ENCODE results near the gene PIGX.
"Not testable (repeated sequence)": the region's sequence is repeated elsewhere in the genome, so short reads cannot be mapped to it uniquely, and the experiment has no call there.

Gene PIGX

DNA sequence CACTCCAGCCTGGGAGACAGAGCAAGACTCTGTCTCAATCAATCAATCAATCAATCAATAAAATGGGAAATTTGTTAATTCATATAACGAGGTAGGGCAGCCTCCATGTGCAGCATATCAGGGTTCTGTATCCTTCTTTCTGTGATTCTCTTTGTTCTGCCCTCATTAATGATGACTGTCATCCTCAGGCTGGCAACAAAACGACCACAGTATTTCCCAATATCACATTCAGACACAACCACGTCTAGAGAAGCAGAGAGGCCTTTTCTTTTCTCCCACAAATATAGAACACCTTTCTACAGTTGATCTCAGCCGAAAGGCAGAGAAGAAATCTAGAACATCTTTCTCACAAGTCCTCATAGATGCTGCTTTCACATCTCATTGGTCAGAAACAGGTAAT is 11.4 kb upstream of the PIGX start:
- TF ChIP-seq, protein P1, sequence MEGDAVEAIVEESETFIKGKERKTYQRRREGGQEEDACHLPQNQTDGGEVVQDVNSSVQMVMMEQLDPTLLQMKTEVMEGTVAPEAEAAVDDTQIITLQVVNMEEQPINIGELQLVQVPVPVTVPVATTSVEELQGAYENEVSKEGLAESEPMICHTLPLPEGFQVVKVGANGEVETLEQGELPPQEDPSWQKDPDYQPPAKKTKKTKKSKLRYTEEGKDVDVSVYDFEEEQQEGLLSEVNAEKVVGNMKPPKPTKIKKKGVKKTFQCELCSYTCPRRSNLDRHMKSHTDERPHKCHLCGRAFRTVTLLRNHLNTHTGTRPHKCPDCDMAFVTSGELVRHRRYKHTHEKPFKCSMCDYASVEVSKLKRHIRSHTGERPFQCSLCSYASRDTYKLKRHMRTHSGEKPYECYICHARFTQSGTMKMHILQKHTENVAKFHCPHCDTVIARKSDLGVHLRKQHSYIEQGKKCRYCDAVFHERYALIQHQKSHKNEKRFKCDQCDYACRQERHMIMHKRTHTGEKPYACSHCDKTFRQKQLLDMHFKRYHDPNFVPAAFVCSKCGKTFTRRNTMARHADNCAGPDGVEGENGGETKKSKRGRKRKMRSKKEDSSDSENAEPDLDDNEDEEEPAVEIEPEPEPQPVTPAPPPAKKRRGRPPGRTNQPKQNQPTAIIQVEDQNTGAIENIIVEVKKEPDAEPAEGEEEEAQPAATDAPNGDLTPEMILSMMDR (IDR thresholded peaks at IDR 0.05; ENCODE audit: insufficient read depth, low read depth, low read length, missing control alignments) = no peak
- H3K4me3 ChIP-seq (ENCODE audit: low read depth, low read length) = no peak overlapping the region
- no peak for DNase-seq (ENCODE audit: low read depth)

DNA sequence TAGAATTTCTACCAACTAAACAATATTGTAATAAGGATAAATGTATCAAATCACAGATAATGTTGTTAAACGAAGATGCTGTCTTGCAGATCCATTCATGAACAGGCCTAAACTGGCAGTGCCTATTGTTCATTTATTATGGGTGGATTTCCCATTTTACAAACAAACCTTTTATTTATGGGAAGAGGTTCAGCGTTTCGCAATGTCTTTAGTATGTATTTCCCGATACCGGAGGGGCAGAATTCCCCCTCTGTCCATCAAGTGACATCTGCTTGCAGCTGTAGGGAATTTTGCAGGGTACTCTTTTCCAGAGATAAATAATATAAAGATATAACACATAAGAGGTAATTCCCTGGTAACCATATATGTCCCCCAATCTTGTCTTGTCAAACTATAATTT is 5.8 kb upstream of the PIGX start:
- TF ChIP-seq, protein P1 (IDR thresholded peaks at IDR 0.05; ENCODE audit: insufficient read depth, low read depth, low read length, missing control alignments) = no peak
- H3K4me3 ChIP-seq (ENCODE audit: low read depth, low read length) = no peak overlapping the region
- DNase-seq (ENCODE audit: low read depth) = no peak

DNA sequence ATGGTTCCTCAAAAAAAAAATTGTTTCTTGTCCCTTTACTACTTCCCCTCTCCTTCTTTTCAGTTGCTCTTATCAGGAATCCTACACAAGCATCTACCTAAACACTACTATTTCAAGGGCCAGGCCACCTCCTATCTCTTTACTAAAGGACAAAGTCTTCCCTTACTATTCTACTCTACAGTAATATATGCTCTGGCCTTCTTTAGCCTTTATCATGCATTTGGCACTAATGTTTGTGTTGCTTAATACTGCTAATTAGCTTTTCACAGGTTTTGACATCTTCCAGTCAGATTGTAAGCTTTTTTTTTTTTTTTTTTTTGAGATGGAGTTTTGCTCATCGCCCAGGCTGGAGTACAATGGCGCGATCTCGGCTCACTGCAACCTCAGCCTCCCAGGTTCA is 5.4 kb upstream of the PIGX start:
- H3K4me3 ChIP-seq (ENCODE audit: low read depth, low read length) = no peak overlapping the region
- TF ChIP-seq, protein P1 (IDR thresholded peaks at IDR 0.05; ENCODE audit: insufficient read depth, low read depth, low read length, missing control alignments) = no peak
- DNase-seq (ENCODE audit: low read depth) = no peak

DNA sequence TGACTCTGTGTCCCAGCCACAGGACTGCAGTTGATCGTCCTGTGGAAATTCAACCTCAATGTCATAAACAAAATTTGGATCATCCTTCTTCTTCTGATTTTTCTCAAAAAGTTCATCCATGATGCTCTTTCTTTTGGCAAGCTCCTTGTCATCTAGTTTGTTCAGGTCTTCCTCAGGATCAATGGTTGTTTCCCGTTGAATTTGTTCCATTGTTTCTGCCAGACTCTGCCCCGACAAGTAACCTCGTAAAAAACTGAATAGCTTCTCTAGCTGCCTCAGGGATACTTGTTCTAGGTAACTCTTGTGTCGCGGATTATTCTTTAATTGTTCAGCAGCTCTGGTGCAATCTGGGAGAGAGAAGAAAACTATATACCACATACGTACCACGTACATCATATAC is 4.6 kb upstream of the PIGX start:
- TF ChIP-seq, protein P1 (IDR thresholded peaks at IDR 0.05; ENCODE audit: insufficient read depth, low read depth, low read length, missing control alignments) = no peak
- no peak overlapping the region for H3K4me3 ChIP-seq (ENCODE audit: low read depth, low read length)
- DNase-seq (ENCODE audit: low read depth) = no peak

DNA sequence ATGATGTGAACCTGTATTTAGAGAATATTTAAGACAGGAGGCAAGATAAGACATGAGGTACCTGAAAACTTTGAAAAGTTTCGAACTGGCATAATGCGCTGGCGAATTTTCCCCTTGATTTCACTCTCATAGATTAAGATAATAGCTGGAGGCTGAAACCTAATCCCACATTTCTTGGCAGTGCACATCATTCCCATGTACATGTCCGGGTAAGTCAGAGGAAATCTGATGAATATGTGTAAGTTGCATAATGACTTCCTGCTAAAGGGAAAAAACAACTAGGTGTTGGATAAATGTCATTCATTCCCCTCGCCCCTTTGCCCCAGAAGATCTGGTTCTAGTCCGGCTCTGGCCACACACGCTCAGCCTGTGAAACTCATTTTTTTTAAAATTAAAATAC is 3.7 kb upstream of the PIGX start:
- no peak overlapping the region for H3K4me3 ChIP-seq (ENCODE audit: low read depth, low read length)
- TF ChIP-seq, protein P1 (IDR thresholded peaks at IDR 0.05; ENCODE audit: insufficient read depth, low read depth, low read length, missing control alignments) = no peak
- DNase-seq (ENCODE audit: low read depth) = no peak

DNA sequence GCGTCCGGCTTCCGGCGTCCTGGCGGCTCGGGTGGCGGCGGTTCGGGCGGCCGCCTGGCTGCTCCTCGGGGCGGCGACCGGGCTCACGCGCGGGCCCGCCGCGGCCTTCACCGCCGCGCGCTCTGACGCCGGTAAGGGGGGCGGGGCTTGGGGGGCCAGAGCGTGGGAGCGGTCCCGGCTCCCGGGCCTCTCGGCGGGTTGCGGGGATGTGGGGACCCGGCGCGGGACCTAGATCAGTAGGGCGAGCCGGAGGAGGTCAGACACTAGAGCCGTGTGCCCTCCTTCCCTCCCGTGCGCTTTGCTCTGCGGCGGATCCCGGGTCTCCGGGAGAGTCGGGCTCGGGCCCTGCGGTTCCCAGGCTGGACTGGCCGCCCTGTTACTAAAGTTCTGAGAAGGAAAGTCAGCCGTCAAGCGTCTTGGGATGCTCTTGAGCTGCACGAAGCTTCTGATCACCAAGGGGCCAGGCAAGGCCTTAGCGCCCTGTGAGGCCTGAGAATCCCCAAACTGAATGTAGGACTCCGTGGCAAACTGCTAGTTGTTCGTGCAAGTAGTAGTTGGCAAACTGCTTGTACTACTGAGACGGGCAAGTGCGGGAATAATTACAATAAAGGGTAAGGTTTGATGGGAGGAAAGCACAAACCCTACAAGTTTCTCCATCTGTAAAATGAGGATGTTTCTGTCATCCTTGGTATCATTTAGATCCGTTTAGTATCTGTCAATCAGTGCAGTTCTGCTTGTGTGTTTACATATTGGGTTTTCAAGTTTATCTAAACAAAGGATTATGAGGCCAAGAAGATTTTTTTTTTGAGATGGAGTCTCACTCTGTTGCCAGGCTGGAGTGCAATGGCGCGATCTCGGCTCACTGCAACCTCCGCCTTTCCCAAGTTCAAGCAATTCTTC is 587 bp downstream of the PIGX start:
- DNase-seq (ENCODE audit: low read depth) = peak; percentile 55
- H3K4me3 ChIP-seq (ENCODE audit: low read depth, low read length) = peak overlapping the region; percentile 84
- TF ChIP-seq, protein P1 (IDR thresholded peaks at IDR 0.05; ENCODE audit: insufficient read depth, low read depth, low read length, missing control alignments) = no peak

DNA sequence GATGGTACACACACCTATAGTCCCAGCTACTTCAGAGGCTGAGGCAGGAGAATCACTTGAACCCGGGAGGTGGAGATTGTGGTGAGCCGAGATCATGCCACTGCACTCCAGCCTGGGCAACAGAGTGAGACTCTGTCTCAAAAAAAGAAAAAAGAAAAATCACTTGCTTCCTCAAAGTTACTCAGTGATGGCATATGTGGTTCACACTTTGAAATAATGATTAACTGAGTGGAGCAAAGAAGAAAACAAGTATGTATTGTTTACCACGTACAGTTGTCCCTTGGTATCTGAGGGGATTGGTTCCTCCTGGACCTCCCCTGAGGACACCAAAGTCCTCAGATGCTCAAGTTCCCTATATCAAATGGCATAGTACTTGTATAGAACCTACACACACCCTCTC is 5.0 kb downstream of the PIGX start:
- not testable (repeated sequence) for DNase-seq (ENCODE audit: low read depth); H3K4me3 ChIP-seq (ENCODE audit: low read depth, low read length)

Measured in GM12865 (cell line).